Measurements from ENCODE around the gene EEIG2. TPM values are rescaled to one million over a fixed set of nuclear protein-coding genes. Genes with fewer than 3 reads are reported as not detected.
A peak's percentile ranks its signal among the peaks of the same experiment; 100 is the strongest.

Gene EEIG2
- total and polyA plus RNA-seq, 9 of the 15 experiments (the other 6 are each of a cell fraction or from before 2014, with no cell fraction given): 6.1 to 26.9 (median 15.2) TPM

DNA sequence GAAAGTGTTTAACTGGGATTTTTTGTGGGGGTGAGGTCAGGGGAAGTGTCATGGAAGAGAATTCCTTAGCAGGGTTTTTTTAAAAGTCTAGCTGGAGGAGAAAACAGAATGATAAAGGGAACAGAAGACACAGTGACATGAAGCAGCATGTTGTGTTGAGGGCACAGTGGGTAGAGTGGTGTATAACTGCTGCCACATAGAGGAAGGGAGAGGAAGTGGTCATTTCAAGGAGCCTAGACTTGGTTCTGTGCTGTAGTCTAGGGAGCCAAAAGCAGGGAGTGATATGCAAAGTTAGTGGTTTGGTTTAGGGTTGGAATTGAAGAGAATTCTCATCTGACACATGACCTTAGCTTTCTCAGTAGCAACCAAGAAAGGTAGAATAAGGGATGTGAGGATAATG lies 10.2 kb downstream of the EEIG2 start (continued):
- no peak for TF ChIP-seq ZBTB2 (IDR thresholded peaks at IDR 0.05)
- 0 out of 2 replicates have a peak, but pooled peaks have one; percentile 31 for TF ChIP-seq MYC (IDR thresholded peaks at IDR 0.05; ENCODE audit: low read depth, low read length)
- no peak for TF ChIP-seq MYC (CRISPR knock-in tag; IDR thresholded peaks at IDR 0.05; ENCODE audit: borderline replicate concordance, low read depth)
- no peak for TF ChIP-seq SREBF1 (IDR thresholded peaks at IDR 0.05; ENCODE audit: borderline replicate concordance, low read depth, low read length)
- no peak for TF ChIP-seq CEBPB (tag; IDR thresholded peaks at IDR 0.05)
- no peak for TF ChIP-seq PYGO2 (tag; IDR thresholded peaks at IDR 0.05)
- TF ChIP-seq, protein P1, sequence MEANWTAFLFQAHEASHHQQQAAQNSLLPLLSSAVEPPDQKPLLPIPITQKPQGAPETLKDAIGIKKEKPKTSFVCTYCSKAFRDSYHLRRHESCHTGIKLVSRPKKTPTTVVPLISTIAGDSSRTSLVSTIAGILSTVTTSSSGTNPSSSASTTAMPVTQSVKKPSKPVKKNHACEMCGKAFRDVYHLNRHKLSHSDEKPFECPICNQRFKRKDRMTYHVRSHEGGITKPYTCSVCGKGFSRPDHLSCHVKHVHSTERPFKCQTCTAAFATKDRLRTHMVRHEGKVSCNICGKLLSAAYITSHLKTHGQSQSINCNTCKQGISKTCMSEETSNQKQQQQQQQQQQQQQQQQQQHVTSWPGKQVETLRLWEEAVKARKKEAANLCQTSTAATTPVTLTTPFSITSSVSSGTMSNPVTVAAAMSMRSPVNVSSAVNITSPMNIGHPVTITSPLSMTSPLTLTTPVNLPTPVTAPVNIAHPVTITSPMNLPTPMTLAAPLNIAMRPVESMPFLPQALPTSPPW (CRISPR knock-in tag; IDR thresholded peaks at IDR 0.05): no peak
- TF ChIP-seq, protein P2, sequence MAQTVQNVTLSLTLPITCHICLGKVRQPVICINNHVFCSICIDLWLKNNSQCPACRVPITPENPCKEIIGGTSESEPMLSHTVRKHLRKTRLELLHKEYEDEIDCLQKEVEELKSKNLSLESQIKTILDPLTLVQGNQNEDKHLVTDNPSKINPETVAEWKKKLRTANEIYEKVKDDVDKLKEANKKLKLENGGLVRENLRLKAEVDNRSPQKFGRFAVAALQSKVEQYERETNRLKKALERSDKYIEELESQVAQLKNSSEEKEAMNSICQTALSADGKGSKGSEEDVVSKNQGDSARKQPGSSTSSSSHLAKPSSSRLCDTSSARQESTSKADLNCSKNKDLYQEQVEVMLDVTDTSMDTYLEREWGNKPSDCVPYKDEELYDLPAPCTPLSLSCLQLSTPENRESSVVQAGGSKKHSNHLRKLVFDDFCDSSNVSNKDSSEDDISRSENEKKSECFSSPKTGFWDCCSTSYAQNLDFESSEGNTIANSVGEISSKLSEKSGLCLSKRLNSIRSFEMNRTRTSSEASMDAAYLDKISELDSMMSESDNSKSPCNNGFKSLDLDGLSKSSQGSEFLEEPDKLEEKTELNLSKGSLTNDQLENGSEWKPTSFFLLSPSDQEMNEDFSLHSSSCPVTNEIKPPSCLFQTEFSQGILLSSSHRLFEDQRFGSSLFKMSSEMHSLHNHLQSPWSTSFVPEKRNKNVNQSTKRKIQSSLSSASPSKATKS (CRISPR knock-in tag; IDR thresholded peaks at IDR 0.05): no peak
- TF ChIP-seq RFX5 (IDR thresholded peaks at IDR 0.05; ENCODE audit: low read depth, low read length): no peak
- TF ChIP-seq, protein P3, sequence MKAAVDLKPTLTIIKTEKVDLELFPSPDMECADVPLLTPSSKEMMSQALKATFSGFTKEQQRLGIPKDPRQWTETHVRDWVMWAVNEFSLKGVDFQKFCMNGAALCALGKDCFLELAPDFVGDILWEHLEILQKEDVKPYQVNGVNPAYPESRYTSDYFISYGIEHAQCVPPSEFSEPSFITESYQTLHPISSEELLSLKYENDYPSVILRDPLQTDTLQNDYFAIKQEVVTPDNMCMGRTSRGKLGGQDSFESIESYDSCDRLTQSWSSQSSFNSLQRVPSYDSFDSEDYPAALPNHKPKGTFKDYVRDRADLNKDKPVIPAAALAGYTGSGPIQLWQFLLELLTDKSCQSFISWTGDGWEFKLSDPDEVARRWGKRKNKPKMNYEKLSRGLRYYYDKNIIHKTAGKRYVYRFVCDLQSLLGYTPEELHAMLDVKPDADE (conservative IDR thresholded peaks at IDR 0.05; ENCODE audit: control insufficient read depth, low read depth, low read length): no peak
- no peak for TF ChIP-seq HDGF (IDR thresholded peaks at IDR 0.05)
- no peak for TF ChIP-seq BCLAF1 (IDR thresholded peaks at IDR 0.05; ENCODE audit: borderline replicate concordance in 1 of 2, control insufficient read depth in 1 of 2, low read depth in 2 of 2, low read length in 1 of 2)
- TF ChIP-seq TAF1 (IDR thresholded peaks at IDR 0.05; ENCODE audit: control insufficient read depth, extremely low read depth, insufficient read depth, low read length, severe bottlenecking): no peak
- TF ChIP-seq CTCF (IDR thresholded peaks at IDR 0.05 in 2 of 3, conservative IDR thresholded peaks at IDR 0.05 in 1 of 3; ENCODE audit: insufficient read depth in 2 of 3, low read depth in 1 of 3, low read length in 3 of 3): peak; percentile 67 to 74 (median 71)
- TF ChIP-seq HNRNPK (IDR thresholded peaks at IDR 0.05; ENCODE audit: low read depth, low read length, poor library complexity, severe bottlenecking): no peak
- no peak for TF ChIP-seq ZNF232 (CRISPR knock-in tag; IDR thresholded peaks at IDR 0.05)

All from K562 (cell line).